Esophagus squamous epithelium (tissue), 5 donors: Measurements from ENCODE around the gene PLD4. TPM values are rescaled to one million over a fixed set of nuclear protein-coding genes. Genes with fewer than 3 reads are reported as not detected.
A peak's percentile ranks its signal among the peaks of the same experiment; 100 is the strongest.

Experiments used
- DNase-seq: peaks from one replicate; lab custom pipeline; 2025; lab: John Stamatoyannopoulos, UW
- H3K27ac ChIP-seq, 4 donors: fragments of 200-600 bp; sonication (generic); one replicate each; pipeline ENCODE4 v1.5.1; 2016 to 2019; ENCODE audit warnings: mild to moderate bottlenecking in 1 of 4
- H3K27me3 ChIP-seq, 4 donors: fragments of 200-600 bp; sonication (generic); 1 replicate in 3 of 4; 2 replicates in 1 of 4; pipeline versions ENCODE4 v1.5.1 to v1.6.0; 2017 to 2021; ENCODE audit warnings: antibody characterized with exemption in 1 of 4
- H3K36me3 ChIP-seq, 3 donors: fragments of 200-600 bp; sonication (generic); one replicate each; pipeline ENCODE4 v1.5.1; 2016 to 2019
- H3K4me1 ChIP-seq, 3 donors: fragments of 200-600 bp; sonication (generic); one replicate each; pipeline ENCODE4 v1.5.1; 2017 to 2019
- H3K4me3 ChIP-seq, 4 donors: fragments of 200-600 bp; sonication (generic); 1 replicate in 3 of 4; 2 replicates in 1 of 4; pipeline ENCODE4 v1.5.1; 2016 to 2019; ENCODE audit warnings: mild to moderate bottlenecking in 2 of 4, moderate library complexity in 1 of 4
- H3K9me3 ChIP-seq, 3 donors: fragments of 200-600 bp; sonication (generic); one replicate each; pipeline ENCODE4 v1.5.1; 2016 to 2019
- CTCF ChIP-seq, 6 experiments: fragments of 450-650 bp in 4 of 6; fragments of 200-600 bp in 2 of 6; sonication (generic) in 2 of 6; IDR thresholded peaks; one replicate each; pipeline ENCODE4 v1.5.1; 2016 to 2019; ENCODE audit warnings: antibody characterized with exemption in 6 of 6, mild to moderate bottlenecking in 4 of 6, moderate library complexity in 4 of 6
- POLR2A ChIP-seq, 4 donors: fragments of 450-650 bp; IDR thresholded peaks; one replicate each; pipeline ENCODE4 v1.6.1; 2017; ENCODE audit warnings: antibody characterized with exemption in 4 of 4, mild to moderate bottlenecking in 4 of 4, moderate library complexity in 3 of 4
- WGBS, 2 donors: methylation state at CpG; one replicate each; pipeline ENCODE4 v1.1.5; 2018; 5-methylcytosine and 5-hydroxymethylcytosine counted together
- intact Hi-C: fragments of 100-400 bp; cut with DNase I; formaldehyde crosslinking; loops from one replicate; pipeline ENCODE4 v1.15.0; 2022
- total RNA-seq, 4 donors: library from RNA; depleted of rRNA; stranded (reverse); fragments of >200 nt; gene quantifications; one replicate each; pipeline ENCODE4 v1.1.0, GENCODE V29; 2016
- donor health status: DM: yes; HTN: yes; CAD: no.

PLD4 gene
- total RNA-seq, 4 donors from 2014 or later = 0.18 to 0.95 (median 0.64) TPM

GRCh38 chr14:104879983-104880565 lies 44.6 kb upstream of the PLD4 start:
- Histone ChIP-seq H3K27me3 (no peaks in the 10 kb centered on the region), H3K27ac (no peak overlapping the region), H3K9me3 (no peaks in the 10 kb centered on the region), H3K4me1 (peaks cover under 1 to 34% (median 6%) of the 10 kb centered on the region in 3 donors), H3K4me3 (no peak overlapping the region), H3K36me3 (peaks cover 13 to 81% (median 14%) of the 10 kb centered on the region in 3 donors)
- no peak for DNase-seq
- WGBS, 2 donors = 91 to 100% methylated on average over 2 to 7 of the region's 15 CpGs
- TF ChIP-seq CTCF (IDR thresholded peaks at IDR 0.05) (no peak), POLR2A (IDR thresholded peaks at IDR 0.05) (no peak)
- intact Hi-C loops = no loop called here

- intact Hi-C loops = no loop called here
- Histone ChIP-seq H3K4me3 (no peak overlapping the region), H3K27me3 (no peaks in the 10 kb centered on the region), H3K27ac (no peak overlapping the region), H3K4me1 (peaks cover 0 to 27% (median 4%) of the 10 kb centered on the region in 3 donors), H3K36me3 (peaks cover 19 to 88% (median 20%) of the 10 kb centered on the region in 3 donors), H3K9me3 (no peaks in the 10 kb centered on the region)
- no peak for DNase-seq
- 62 to 79% methylated on average over 4 to 7 of the region's 7 CpGs for WGBS, 2 donors
- no peak for TF ChIP-seq CTCF (IDR thresholded peaks at IDR 0.05)
- no peak for TF ChIP-seq POLR2A (IDR thresholded peaks at IDR 0.05)
Observed at GRCh38 chr14:104880584-104881210, 44.0 kb upstream of the PLD4 start.

DNA sequence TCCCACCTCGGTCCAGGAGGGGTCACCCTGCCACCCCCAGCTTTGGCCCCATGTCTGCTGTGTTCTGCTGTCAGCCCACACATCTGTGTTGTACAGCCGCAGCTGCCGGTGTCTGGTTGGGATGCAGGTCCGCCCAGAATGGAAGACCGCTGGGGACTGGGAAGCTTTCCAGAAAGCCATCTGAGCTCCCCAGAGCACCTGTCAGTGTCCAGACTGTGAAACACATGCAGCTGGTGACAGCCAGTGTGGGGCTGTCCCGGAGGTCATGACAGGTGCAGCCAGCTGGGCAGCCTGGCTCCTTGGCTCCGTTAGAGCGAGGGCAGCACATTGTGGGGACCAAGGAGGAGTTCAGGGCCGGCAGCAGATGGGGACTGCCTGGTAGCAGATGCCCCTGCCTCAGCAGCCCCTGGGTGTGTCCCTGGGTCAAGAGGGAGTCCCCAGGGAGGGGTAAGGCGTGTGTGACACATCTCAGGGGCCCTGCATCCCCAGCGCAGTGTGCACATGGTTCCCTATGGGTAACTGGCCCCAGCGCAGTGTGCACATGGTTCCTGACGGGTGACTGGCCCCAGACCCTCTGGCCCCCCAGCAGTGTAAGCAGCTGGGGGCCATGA lies 43.2 kb upstream of the PLD4 start:
- no peaks in the 10 kb centered on the region for H3K9me3 ChIP-seq
- 57 to 80% methylated on average over 1 to 5 of the region's 13 CpGs for WGBS, 2 donors
- H3K4me1 ChIP-seq = peaks cover 0 to 25% (median 4%) of the 10 kb centered on the region in 3 donors
- peaks cover 26 to 91% (median 26%) of the 10 kb centered on the region in 3 donors for H3K36me3 ChIP-seq
- H3K27me3 ChIP-seq = no peaks in the 10 kb centered on the region
- DNase-seq = no peak
- H3K4me3 ChIP-seq = no peak overlapping the region
- peak overlapping the region in 3 of 4 donors; percentile 15 to 55 (median 15) for H3K27ac ChIP-seq
- TF ChIP-seq POLR2A (IDR thresholded peaks at IDR 0.05) = no peak
- TF ChIP-seq CTCF (IDR thresholded peaks at IDR 0.05) = no peak
- intact Hi-C loops = no loop called here

DNA sequence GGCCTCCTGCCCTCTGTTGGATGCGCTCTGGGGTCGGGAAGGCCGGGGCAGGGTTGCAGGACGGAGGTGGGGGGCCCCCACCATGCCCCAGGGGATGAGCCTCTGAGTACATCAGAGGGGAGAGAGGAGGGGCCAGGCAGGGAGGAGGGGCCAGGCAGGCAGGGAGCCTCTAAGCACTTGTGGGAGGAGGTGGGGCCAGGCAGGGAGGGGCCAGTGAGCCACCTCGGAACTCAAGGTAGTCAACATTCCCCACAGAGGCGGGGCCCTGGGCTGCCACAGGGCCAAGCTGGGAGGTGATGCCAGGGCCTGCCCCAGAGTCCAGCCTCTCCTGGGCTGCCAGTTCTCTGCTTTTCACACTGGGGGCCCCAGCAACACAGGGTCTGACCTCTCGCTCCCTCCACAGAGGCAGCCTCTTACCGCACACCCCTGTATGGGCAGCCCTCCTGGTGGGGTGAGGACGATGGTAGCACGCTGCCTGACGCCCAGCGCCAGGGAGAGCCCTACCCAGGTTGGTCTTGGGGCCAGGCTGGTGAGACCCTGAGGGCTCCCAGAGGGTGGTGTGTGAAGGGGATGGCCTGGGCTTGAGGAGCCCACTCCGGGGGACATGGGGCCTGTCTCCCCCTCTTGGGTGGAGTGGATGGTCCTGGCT lies 42.2 kb upstream of the PLD4 start:
- peaks cover 0 to 25% (median 4%) of the 10 kb centered on the region in 3 donors for H3K4me1 ChIP-seq
- WGBS, 2 donors = 38% methylated on average over 4 of the region's 13 CpGs; no CpG with 5 or more reads in 1 of the 2 donors
- no peak for DNase-seq
- intact Hi-C loops = no loop called here
- peaks cover 36 to 92% (median 36%) of the 10 kb centered on the region in 3 donors for H3K36me3 ChIP-seq
- no peaks in the 10 kb centered on the region for H3K27me3 ChIP-seq
- peak overlapping the region; percentile 9 to 64 (median 52) for H3K27ac ChIP-seq
- no peak for TF ChIP-seq CTCF (IDR thresholded peaks at IDR 0.05)
- TF ChIP-seq POLR2A (IDR thresholded peaks at IDR 0.05) = no peak
- H3K9me3 ChIP-seq = no peaks in the 10 kb centered on the region
- H3K4me3 ChIP-seq = no peak overlapping the region
